GM21526 (cell line): ENCODE results near the gene CCDC40.

Experiments
- ATAC-seq: cut with Tn5 transposase; IDR thresholded peaks from one replicate; pipeline ENCODE4 v1.9.1; 2021; ENCODE audit warnings: moderate library complexity; ENCODE audit not compliant: unreplicated experiment, low FRiP score

The CCDC40 gene

DNA sequence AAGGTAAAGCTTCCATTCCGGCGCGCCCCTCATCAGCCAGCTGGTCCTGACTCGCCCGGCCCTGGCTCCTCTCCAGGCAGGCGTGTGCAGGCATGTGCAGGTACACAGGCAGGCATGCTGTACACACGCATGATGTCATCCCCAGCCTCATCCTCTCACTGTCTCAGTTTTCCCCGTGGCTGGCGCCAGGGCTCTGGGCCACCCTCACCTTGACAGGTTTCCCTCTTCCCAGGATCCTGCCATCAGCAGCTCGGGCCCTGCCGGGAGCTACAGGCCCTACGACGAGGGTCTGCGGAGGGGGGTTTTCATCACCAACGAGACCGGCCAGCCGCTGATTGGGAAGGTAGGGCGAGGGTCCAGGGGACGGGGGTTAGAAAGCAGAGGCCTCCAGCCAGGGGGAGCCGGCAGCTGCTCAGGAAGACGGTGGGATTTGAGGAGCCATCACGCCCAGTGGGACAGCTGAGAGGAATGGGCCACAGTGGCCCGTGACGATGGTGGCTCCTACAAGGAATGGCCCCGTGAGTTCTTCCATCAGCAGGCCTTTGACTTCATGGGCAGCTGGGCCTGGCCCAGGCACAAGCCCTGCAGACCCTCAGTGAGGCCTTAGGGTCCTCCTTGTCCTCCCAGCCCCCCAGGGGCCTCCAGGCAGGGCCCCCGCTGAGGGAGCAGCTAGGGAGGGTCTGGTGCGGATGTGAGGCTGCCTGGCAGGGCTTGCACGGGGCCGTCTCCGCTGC, 73.4 kb downstream of the CCDC40 start:
- ATAC-seq, result no peak

DNA sequence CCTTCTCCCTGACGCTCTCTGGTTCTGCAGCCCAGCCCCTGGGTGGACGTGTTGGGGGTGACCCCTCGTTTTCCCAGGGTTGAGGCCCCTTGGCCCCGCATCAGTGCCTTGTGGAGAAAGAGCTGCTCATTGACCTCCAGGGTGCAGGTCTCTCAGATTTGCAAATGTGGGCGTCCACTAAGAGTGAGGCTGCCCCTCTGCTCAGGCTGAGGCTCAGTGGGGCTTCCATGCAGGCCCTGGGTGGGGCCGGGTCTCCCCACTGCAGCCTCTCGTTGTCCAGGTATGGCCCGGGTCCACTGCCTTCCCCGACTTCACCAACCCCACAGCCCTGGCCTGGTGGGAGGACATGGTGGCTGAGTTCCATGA, 74.0 kb downstream of the CCDC40 start:
- ATAC-seq, result no peak

DNA sequence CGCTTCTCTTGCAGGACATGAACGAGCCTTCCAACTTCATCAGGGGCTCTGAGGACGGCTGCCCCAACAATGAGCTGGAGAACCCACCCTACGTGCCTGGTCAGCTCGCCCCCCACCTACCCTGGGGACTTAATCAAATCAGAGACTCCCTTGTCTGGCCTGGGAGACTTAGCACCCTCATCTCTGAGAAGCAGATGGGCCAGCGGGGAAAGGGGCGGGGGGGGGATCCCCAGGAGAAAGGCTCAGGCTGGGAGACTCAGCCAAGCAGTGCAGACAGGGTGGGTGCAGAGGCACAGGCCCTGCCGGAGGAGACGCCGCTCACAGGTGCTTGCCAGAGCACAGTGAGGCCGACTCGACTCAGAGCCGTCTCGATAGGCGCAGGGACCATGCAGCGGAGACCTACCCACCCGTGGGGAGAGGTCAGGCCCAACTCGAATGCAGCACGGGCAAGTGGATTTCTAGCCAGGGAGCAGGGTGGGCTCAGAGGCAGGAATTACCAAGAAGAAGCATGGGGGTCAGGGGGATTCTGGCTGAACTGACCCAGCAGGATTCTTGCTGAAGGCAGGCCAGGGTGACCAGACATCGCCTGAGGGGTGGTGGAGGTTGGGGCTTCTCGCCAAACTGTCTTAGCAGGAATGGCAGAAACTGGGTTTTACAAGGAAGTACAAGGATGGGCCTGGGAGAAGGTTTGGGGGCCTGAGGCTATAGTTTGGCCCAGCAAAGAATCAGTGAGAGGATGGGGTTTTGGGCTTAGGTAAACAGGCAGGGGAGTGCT, 74.7 kb downstream of the CCDC40 start:
- no peak for ATAC-seq

DNA sequence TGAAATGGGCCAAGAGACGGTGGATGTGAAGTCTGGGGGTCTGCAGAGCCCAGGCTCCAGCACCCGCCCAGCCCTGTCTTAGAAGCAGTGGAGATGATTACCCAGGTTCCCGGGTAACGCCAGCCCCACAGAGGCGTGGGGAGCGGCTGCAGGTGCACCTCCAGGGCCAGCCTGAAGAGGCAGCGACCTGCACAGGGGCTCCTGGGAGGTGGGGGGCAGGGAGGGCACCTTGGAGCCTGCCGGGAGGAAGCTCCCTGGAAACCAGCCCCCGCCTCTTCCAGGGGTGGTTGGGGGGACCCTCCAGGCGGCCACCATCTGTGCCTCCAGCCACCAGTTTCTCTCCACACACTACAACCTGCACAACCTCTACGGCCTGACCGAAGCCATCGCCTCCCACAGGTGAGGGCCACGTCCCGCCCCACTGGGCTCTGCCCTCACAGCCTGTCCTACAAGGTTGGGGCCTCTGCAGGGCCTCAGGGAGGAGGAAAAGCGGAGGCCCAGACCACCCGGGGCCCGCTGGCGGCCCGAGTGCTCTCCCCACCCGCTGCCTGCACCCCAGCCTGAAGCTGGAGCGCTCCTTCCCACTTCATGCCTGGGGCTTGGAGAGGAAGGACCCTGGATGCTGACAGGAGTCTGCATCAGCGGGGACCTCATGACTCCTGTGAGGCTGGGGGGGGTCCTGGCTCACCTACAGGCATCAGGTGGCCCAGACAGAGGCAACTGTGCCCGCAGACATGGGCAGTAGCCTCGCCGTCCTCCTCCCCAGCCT, 75.4 kb downstream of the CCDC40 start:
- ATAC-seq, result no peak

DNA sequence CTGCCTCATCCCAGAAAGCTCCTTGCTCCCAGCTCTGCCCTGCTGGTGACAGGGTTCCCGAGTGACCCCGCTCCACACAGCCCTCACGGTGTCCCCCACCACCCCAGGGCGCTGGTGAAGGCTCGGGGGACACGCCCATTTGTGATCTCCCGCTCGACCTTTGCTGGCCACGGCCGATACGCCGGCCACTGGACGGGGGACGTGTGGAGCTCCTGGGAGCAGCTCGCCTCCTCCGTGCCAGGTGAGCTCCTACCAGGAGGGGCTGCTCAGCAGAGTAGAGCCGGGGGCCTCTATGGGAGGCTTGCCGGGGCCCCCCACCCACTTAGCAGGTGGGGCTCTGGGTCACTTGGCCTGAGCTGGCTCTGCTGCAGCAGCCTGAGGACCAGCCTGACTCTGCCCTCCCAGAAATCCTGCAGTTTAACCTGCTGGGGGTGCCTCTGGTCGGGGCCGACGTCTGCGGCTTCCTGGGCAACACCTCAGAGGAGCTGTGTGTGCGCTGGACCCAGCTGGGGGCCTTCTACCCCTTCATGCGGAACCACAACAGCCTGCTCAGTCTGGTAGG, 76.1 kb downstream of the CCDC40 start:
- ATAC-seq, result no peak

DNA sequence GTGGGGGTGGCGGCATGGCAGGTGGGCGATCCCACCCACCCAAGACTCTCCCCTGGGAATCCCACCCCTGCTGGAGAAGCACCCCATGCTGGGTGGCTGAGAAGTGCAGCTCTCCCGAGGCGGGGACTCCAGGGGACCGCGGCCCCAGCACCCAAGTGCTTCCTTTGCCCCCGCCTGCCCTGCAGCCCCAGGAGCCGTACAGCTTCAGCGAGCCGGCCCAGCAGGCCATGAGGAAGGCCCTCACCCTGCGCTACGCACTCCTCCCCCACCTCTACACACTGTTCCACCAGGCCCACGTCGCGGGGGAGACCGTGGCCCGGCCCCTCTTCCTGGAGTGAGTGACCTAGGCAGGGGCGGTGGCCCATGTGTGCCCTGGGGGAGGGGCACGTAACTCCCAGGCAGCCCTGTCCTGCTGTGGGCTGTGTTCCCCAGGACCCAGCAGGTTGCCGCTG, 76.6 kb downstream of the CCDC40 start:
- no peak for ATAC-seq

DNA sequence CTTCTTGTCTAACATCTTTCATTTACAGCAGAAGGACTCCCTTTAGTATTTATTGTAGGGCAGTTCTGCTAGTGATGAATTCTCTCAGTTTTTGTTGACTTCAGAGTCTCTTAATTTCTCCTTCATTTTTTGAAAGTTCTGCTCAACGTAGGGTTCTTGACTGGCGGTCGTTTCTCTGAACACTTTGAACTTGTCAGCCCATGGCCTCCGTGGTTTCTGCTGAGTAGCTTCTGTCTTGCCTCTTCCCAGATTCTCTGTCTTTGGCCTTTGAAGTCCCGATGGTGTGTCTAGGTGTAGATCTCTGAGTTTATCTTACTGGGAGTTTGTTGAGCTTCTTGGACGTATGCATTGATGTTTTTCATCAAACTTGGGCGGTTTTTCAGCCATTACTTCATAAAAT, 78.3 kb downstream of the CCDC40 start:
- ATAC-seq, result no peak

DNA sequence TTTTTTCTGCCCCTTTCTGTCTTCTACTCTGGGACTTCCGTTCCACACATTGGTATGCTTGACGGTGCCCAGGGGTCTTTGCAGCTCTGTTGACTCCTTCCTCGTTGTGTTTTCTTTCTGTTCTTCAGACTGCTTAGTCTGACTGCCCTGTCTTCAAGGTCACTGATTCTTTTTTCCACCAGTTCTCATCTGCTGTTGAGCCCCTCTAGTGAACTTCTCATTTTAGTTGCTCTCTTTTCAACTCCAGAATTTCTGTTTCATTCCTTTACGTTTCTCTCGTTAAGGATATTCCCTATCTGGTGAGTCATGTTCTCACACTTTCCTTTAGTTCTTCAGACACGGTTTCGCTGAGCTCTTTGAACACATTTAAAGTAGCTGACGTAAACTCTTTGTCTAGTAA, 78.7 kb downstream of the CCDC40 start:
- ATAC-seq, result no peak

DNA sequence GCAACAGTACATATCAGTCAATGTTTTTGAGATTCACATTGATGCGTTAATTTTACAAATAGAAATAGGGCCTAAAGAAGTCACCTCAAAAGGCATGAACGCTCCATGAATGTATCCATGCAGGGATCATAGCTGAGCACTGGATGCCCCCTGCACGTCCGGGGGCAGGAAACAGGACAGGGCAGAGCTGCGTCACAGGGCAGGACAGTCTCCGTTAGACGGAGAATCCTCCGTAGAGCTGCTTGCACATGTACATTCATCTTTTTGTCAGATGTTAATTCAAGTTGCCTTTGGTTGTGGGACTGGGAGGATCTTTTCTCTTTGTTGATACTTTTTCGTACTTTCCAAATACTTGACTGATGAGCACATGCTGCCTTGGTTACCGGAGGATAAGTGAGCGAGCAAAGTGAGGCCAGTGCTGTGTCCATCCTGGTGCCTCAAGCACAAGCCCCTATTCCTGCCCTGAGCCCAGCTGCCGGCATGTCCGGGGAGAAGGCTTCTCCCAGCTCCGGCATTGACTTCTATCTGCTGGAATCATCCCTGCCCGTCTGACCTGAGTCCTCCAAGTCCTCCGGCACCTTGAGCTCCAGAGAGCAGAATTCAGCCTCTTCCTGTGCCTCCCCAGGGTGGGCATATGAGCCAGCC, 80.0 kb downstream of the CCDC40 start:
- no peak for ATAC-seq

DNA sequence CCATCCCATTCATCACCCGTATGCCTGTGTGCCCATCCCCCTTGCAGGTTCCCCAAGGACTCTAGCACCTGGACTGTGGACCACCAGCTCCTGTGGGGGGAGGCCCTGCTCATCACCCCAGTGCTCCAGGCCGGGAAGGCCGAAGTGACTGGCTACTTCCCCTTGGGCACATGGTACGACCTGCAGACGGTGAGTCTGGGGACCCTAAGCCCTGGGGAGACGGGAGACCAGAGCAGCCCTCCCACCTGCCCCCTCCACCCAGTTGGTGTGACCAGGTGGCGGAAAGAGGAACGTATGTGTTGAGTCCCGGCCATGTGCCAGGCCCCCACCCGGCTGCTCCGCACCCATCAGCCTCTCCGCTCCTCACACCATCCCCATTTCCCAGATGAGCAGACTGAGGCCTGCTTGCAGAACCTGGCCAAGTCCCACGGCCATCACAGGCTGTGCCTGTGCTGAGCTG, 80.5 kb downstream of the CCDC40 start:
- no peak for ATAC-seq

DNA sequence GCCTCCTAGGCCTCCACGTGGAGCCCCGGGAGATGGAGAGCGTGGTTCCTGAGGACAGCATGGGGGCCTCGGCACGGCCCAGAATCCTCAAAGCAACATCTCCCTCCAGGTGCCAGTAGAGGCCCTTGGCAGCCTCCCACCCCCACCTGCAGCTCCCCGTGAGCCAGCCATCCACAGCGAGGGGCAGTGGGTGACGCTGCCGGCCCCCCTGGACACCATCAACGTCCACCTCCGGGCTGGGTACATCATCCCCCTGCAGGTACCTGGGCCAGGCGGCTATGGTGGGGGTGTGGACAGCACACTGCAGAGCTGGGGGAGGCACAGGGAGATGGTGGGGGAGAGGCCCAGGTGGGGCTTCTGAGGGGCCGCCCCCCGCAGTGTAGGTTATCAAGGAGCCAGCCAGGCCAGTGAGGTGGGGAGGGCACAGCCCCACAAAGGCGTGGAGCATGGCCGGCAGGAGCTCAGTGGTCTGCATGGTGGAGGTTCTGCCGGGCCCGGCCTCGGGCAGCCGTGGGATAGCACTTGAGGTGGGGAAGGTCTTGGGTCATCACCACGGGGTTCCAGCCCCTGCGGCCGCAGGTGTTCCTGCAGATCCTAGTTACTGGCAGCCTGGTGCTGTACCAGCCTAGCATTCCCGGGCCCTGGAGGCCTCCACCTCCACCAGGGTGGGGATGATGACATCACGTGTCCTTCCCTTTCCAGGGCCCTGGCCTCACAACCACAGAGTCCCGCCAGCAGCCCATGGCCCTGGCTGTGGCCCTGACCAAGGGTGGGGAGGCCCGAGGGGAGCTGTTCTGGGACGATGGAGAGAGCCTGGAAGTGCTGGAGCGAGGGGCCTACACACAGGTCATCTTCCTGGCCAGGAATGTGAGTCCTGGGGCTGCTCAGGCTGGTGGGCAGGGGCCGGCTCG, 81.3 kb downstream of the CCDC40 start:
- no peak for ATAC-seq

DNA sequence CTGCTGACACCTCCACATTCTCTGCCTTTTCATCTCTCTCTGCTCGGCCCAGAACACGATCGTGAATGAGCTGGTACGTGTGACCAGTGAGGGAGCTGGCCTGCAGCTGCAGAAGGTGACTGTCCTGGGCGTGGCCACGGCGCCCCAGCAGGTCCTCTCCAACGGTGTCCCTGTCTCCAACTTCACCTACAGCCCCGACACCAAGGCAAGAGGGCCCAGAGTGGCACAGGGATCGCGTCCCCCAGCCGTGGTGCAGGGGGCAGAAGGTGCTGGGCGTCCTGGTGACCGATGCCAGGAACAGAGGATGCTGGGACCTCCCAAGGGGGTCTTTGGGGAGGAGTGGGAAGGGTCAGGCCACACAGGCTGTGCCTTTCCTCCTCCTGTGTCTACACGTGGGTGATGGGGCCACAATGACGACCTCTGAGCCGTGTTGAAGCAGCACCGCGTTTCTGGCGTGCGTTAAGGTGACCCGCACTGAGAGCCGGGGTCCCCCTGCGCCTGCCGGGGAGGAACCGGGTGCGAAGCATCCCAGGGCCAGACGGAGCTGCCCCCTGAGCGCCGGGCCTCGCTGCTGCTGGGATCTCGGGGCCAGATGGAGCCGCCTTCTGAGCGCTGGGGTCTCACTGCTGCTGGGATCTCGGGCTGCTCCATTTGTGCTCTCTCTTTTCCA, 82.3 kb downstream of the CCDC40 start:
- no peak for ATAC-seq

DNA sequence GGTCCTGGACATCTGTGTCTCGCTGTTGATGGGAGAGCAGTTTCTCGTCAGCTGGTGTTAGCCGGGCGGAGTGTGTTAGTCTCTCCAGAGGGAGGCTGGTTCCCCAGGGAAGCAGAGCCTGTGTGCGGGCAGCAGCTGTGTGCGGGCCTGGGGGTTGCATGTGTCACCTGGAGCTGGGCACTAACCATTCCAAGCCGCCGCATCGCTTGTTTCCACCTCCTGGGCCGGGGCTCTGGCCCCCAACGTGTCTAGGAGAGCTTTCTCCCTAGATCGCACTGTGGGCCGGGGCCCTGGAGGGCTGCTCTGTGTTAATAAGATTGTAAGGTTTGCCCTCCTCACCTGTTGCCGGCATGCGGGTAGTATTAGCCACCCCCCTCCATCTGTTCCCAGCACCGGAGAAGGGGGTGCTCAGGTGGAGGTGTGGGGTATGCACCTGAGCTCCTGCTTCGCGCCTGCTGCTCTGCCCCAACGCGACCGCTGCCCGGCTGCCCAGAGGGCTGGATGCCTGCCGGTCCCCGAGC, 82.9 kb downstream of the CCDC40 start:
- no peak for ATAC-seq

DNA sequence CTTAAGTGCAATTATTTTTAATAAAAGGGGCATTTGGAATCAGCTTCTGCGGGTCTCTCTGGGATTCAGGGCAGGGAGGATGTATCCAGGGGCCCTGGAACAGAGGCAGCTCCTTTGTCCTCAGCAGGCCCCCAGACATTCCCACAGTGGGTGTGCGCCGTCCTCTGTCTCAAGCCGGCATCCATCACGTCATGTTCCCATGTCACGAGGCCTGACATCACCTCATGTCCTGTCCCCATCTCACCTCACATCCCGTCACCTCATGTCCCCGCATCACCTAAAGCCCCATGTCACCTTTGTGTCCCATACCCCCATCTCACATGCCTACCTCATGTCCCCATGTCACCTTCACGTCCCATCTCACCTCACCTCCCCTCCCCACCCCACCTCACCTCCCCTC, 83.4 kb downstream of the CCDC40 start:
- ATAC-seq, result no peak

DNA sequence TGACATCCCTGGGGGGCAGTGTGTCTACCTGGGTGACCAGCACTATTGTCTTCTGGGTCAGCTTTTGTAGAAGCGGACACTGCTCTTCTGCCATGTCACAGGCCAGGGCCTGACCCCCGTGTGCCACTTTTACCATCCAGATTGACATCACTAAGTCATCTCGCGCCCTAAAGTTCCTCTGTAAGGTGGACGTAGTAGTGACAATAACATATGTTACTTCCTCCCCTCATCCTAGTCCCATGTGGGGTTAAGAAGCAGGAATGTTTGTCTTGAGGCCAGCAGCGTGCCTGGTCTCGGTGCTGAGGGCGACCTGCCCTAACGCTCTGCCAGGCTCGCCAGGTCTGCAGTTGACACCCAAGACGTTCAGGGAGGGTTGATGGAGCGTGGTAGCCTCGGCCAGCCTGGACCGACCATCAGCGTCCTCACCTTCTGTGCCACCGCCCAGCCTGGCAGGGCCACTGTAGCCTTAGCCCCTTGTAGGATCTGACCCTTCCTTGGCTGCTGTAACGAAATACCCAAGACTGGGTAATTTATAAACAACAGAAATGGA, 85.7 kb downstream of the CCDC40 start:
- no peak for ATAC-seq

DNA sequence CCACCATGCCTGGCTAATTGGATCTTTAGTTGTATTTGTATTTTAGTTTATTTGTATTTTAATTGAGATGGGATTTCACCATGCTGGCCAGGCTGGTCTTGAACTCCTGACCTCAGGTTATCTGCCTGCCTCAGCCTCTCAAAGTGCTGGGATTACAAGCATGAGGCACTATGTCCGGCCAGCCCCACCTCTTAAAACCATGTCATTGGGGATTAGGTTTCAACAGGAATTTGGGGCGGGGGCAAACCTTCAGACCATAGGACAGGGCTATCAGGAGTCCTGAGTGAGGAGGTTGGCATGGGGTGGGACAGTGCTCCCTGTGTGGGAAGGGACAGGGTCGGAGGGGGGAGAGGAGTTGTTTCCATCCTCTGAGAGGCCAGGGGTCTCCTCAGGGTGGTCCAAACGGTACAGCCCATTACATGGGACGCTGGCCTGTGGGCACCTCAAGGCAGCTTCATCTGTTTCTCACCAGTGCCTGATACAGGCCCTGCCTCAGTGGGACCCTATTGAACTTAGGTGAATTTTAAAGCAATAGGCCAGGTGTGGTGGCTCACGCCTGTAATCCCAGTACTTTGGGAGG, 86.6 kb downstream of the CCDC40 start:
- ATAC-seq, result no peak

DNA sequence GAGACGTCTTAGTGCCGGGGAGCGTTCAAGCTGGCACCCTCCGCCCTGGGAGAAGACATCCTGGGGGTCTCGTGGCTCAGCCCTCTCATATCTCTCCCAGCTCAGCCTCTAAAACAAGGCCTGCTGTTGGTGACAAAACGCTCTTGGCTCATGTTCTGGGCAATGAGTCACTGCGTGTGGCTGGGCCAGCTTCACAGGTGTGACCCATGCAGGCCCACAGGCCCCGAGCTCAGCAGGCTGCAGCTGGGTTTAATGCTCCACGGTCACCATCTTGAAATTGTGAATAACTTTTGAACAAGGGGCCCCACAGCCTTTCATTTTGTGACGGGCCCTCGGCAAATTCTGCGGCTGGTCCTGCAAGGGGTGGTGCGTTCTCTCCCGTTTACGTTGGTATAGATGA, 87.3 kb downstream of the CCDC40 start:
- ATAC-seq, result no peak

DNA sequence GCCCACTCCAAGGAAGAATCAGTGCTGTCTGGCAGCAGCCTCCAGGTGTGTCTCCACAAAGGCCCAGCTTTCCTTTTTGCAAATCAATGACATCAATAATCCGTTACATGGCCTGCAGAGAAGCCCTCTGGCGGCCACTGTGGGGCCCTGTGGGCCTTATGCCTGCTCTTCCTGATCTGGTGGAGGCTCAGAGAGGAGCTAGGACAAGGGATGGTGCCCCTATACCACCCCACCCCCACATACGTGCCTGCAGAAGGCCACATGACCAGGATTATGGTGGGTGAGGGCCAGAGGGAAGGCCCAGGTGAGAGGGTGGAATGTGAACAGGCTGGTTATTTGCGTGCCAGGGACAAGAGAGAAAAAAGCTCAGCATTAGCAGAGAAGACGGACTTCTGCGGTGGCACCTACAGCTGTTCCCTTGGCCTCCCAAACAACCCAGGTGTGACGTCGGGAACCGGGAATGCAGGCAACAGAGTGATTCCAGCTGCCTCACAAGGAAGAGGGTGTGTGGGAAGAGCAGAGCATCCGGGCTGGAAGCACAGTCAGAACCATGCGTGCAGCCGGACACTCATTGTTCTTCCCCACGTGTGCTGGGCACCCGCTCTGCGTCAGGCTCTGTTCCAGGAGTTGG, 88.0 kb downstream of the CCDC40 start:
- ATAC-seq, result no peak
